GM21367 (cell line): ENCODE measurements around the gene SLC7A1.
"Not testable (repeated sequence)": the region's sequence is repeated elsewhere in the genome, so short reads cannot be mapped to it uniquely, and the experiment has no call there.

Experiments used
- ATAC-seq: cut with Tn5 transposase; IDR thresholded peaks from one replicate; pipeline ENCODE4 v1.9.1; 2021; ENCODE audit not compliant: unreplicated experiment

Gene SLC7A1

GRCh38 chr13:29595380-29596063 lies at the start of gene SLC7A1:
SLC7A1 (minus strand) TSS chr13:29595688; CDS start chr13:29536188, 59,500 bp downstream.
- peak; percentile 83 for ATAC-seq

DNA sequence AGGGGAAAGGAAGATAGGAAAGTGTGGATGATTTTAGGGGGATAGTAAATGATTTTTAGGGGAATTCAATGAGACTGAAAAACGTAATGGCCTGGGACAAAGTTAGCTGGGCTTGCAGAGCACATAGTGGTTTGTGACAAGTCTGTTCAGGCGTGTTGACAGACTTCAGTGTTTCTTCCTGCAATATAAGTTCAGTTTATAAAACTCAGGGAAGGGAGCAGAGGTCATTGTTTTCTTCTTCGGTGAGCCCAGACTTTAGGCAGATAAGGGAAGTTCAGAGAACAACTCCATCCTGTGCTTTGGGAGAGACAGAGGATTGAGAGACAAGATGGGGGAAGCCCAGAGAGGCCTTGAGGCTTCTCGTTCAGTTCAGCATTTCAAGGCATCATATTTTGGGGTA lies 45.2 kb upstream of the SLC7A1 start:
- ATAC-seq, result no peak

DNA sequence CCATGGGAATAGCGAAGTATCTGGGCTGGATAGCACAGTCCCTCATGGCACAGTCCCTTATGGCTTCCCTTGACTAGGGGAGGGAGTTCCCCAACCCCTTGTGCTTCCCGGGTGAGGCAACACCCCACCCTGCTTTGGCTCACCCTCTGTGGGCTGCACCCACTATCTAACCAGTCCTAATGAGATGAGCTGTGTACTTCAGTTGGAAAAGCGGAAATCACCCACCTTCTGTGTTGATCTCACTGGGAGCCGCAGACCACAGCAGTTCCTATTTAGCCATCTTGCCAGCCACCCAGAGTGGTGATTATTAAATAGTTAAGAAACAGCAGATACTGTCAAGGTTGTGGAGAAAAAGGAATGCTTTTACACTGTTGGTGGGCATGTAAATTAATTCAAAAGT lies 41.3 kb upstream of the SLC7A1 start:
- not testable (repeated sequence) for ATAC-seq

DNA sequence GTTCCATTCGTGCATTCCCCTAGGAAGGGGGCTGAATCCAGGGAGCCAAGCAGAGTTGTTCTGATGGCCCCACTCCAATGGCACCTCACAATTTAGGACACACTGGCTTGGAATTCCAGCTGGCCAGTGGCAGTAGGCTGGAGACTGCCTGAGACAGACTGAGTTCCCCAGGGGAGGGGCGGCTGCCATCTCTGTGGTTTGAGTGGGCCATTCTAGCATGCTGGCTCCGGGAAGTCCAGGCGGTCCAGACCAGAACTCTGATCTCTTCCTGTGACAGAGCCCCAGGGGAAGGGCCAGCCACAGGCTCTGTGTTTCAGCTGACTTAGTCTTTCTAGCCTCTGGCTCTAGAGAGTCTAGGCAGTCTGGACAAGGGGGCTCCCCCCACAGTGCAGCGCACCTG lies 29.5 kb upstream of the SLC7A1 start:
- ATAC-seq, result no peak

GRCh38 chr13:29621841-29622240 lies 26.4 kb upstream of the SLC7A1 start:
- ATAC-seq, result no peak

DNA sequence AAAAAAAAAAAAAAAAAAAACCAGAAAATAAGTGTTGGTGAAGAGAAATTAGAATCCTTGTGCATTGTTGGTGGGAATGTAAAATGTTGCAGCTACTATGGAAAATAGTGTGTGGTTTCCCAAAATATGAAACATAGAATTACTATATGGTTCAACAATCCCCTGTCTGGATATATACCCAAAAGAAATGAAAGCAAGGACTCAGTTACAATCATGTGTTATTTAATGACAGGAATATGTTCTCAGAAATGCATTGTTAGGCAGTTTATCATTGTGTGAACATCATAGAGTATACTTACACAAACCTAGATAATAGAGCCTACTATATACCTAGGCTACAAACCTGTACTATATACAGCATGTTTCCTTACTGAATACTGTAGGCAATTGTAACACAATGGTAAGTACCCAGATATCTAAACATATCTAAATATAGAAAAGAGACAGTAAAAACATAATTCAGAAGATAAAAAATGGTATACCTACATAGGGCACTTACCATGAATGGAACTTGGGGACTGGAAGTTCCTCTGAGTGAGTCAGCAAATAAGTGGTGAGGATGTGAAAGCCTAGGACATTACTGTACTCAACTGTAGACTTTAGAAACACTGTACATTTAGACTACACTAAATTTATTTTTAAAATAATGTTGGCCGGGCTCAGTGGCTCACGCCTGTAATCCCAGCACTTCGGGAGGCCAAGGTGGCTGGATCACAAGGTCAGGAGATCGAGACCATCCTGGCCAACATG lies 25.7 kb upstream of the SLC7A1 start:
- ATAC-seq, result no peak

DNA sequence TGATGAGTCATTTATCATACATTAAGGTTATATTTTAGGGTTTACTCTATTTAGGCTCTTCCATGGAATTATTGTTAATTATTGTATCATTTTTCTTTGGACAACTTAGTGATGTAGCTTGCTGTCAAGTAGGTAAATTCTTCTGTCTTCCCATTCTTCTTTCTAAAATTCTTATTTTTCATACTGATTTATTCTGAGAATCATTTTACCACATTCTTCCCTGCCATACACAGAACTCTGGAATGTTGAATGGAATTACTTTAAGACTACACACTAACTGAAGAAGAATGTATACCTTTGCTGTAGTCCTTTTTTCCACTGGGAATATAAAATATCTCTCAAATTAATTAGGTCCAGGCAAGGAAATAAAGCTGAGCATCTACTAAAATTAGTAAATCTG lies 24.5 kb upstream of the SLC7A1 start:
- no peak for ATAC-seq

DNA sequence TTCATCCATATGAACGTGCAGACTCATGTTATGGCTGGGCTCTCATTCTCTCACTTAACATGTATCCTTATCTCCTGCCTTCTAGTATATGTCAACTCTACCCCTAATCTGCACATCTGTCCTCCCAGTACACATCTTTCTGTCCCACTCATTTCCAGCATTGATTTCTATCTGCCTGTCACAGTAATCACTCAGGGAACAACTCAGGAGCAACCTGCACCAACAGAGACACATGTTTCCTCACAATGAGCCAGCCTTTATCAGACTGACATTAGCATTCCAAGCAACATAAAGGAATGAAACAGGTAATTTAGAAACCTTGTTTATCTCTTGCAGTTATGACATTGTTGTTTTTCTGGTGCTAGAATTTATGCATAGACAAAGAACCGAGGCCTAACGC lies 17.6 kb upstream of the SLC7A1 start:
- ATAC-seq, result no peak

- no peak for ATAC-seq
Measured at GRCh38 chr13:29607465-29607864, 12.0 kb upstream of the SLC7A1 start.

- no peak for ATAC-seq
Measured at GRCh38 chr13:29605860-29606526, 10.5 kb upstream of the SLC7A1 start.

DNA sequence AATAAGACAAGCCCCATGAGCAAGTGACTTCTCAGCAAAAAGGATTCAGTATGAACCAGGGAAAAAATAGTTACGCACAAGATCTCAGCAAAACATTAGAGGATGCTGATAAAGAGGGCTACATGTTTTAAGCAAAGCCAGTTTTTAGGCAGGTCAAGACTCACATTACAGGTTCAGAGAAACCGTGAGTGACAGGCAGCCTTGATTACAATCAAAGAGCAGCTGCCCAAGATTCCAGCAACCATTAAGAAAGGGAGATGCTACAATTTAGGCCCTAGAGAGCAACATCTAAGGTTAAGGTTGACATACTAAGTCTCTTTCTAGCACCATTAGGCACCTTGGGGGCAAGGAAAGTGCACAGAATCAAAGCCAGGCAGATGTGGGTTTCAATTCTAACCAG lies 2.8 kb upstream of the SLC7A1 start:
- ATAC-seq, result no peak

DNA sequence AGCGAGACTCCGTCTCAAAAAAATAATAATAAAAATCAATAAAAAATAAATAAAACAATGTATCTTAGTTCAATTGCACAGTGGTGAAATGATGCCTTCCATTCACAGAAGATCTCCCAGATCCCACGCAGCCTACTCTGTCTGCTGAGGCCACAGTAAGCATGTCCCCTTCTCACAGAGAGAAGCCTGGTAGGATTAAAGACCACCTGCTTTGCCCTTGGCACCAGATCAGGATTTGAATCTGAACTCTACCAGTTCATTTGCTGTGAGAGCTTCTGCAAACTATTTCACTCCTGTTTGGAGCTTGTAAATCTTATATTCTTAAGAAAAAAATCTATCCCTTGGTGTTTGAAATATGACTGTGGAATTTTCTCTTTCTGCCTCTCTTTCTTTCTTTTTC lies 2.2 kb upstream of the SLC7A1 start:
- ATAC-seq, result no peak

- no peak for ATAC-seq
Measured at GRCh38 chr13:29597246-29597645, 1.8 kb upstream of the SLC7A1 start.

- ATAC-seq, result no peak
Measured at GRCh38 chr13:29596064-29596418, 553 bp upstream of the SLC7A1 start.

DNA sequence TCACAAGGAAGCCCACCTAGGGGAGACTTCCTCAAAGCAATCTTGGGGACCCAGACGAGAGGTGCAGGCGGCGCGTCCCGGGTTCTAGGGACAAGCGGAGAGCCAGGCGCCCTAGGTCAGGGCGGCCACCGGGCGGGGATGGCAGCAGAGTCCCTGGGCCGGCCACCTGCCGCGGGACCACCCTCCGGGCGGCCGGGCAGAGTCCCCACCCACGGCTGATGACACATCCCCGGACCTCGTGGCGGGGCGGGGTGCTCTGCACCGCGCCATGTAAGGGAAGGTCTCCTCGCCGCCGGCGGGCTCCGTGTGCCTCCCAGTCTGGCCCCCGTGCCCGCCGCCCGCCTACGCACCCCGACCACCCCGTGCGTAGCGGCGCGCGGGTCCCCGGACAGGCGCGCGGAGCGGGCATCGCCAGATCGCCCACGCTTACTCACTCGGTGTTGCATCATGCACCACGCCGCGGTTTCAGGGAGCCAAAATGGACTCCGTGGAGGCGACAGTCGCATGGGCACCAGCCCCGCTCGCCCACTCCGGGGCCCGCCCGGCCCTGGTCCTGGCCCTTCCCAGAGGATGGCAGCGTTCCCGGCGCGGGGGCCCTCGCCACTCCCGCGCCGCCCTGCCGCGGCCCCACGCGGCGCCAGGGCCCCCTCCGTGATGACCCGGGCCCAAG lies 643 bp downstream of the SLC7A1 start:
- ATAC-seq, result peak; percentile 21

DNA sequence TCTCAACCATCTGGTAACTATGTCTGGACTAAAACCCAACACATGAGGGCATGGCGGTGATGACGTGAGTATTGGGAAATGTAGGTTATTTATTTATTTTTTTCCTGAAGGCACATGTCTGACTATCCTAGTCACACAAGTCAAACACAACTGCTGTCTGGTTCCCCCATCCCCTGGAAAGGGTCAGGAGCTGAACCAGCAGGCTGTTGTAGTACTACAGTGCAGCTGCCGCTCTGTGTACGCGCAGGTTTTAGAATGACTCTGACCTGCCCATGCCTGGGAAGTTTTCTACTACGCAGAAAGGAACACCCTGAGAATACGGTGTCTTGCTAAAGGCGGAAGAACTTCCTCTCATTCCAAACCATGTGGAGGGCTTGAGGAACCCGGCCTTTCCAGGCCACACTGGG lies 1.2 kb downstream of the SLC7A1 start:
- ATAC-seq, result peak; percentile 31

DNA sequence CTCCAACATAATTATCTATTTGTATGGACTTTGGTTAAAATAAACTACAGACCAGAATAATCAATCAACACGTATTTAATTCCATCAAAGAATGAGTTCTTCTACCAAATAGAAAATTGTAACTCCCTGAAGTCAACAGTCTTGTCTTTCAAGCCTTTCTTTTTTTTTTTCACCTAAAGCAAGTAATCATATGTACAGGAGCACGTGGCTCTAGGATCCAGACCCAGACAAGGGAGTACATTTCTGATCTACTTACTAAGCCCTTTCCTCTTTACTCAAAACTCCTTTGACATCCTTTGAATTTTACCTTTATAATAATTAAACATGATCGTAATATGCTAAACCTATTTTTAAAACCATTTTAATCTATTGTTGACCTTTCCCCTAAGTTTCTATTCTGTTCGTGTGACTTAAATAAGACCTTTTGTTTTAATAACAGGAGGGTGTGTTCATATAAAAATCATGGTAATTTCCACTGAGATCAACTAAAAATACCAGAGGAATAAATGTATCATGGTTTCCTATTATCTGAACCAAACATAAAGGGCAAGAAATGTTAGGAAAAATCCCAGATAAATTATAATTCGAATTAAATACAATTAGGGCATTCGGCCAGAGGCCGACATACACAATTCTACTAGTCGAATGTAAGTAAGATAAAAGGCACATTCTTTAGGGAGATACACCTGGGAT lies 1.7 kb downstream of the SLC7A1 start:
- ATAC-seq, result no peak

DNA sequence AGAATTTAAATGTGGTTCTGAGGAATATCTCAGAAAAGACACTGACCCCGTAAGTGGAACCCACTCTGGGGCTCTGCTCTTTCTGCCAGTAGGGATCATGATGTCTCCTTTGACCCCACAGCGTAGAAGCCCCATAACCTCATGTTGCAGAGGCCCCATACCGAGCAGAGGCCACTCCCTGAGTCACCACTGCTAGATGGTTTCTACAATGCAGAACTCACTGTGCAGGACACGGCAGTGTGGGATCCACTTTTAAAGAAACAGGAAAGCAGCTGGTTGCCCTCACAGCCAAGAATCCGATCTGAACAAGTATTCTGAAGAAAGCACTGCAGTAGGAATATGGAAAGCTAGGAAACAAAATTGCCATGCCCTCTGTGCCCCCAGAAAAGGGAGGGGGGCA lies 4.2 kb downstream of the SLC7A1 start:
- ATAC-seq, result no peak

DNA sequence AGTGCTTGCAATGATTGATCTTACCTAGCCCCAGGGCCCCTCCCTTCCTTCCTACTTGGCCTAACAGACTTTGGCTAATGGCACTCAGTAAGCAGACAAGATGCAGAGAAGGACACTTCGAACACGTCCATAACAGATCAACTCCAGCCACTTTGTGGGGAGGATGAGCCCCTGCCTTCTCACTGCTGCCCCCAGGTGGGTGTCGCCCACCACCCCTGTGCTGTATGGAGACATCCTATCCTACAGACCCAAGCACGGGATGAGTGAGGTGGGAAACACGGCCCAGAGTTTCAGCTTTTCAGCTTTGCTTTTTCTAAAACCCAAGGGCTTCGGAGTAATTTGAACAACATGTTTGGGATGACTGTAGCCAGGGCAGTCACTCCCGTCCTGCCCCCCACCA lies 5.5 kb downstream of the SLC7A1 start:
- no peak for ATAC-seq

DNA sequence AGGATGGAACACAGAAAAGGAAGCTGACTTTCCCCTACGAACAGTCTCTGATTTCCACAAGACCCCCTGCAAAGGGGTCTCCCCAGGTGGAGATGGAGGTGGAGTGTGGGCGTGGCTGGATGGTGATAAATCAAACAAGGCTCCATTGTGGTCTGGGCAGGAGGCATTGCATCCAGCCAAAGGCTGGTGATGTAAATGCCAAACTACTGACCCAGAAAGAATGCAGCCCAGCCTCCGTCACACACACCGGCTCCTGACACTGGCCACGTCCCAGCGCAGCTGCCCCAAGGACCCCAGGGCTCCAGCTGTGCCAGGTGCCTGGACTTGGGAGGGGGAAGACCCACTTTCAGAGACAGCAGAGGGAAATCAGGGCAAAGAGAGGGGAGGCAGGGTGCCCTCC lies 6.3 kb downstream of the SLC7A1 start:
- no peak for ATAC-seq

DNA sequence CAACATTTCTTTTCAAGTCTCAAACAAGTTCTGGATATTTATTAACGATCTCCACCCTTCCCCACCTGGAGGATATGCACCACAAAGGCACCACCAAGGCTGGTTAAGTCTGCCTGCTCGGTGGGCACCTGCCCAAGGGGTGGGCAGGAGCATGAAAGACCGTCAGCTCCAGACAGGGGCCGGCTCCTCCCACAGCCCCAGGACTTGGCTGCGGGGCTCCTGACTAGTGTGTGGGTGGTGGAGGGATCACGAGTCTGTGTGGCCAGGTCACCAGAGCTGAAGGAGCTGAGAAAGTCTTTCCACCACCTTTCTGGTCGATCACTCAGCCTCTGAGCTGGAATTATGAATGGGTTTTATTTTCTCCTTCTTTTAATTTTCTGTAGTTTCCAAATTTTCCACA lies 7.8 kb downstream of the SLC7A1 start:
- no peak for ATAC-seq
